Testis (tissue), 3 donors: ENCODE results near the gene NHLRC3. TPM values are rescaled to one million over a fixed set of nuclear protein-coding genes. Genes with fewer than 3 reads are reported as not detected.
A peak's percentile ranks its signal among the peaks of the same experiment; 100 is the strongest.

Source experiments
- DNase-seq: peaks from one replicate; pipeline ENCODE4 v3.0.0-alpha.2; 2019
- H3K27ac ChIP-seq, 2 donors: fragments of 200-600 bp; sonication (generic); one replicate each; pipeline ENCODE4 v1.5.1; 2019
- H3K27me3 ChIP-seq: fragments of 200-600 bp; sonication (generic); one replicate; pipeline ENCODE4 v1.5.1; 2019
- H3K36me3 ChIP-seq: fragments of 200-600 bp; sonication (generic); one replicate; pipeline ENCODE4 v1.5.1; 2017; ENCODE audit warnings: low read depth; ENCODE audit errors: missing control alignments
- H3K4me1 ChIP-seq: fragments of 200-600 bp; sonication (generic); one replicate; pipeline ENCODE4 v1.5.1; 2019
- H3K4me3 ChIP-seq, 2 donors: fragments of 200-600 bp; sonication (generic); one replicate each; pipeline ENCODE4 v1.5.1; 2017 to 2019
- H3K9me3 ChIP-seq: fragments of 200-600 bp; sonication (generic); one replicate; pipeline ENCODE4 v1.5.1; 2017
- POLR2A ChIP-seq: fragments of 450-650 bp; IDR thresholded peaks from one replicate; pipeline ENCODE4 v1.6.1; 2017; ENCODE audit warnings: antibody characterized with exemption, mild to moderate bottlenecking, moderate library complexity
- WGBS, 2 donors: methylation state at CpG; one replicate each; pipeline ENCODE4 v1.1.5; 2018; 5-methylcytosine and 5-hydroxymethylcytosine counted together
- intact Hi-C: fragments of 100-400 bp; cut with DNase I; formaldehyde crosslinking; loops from one replicate; pipeline ENCODE4 v1.15.1; 2023; ENCODE audit warnings: low total_unique reads
- polyA plus RNA-seq: library from polyadenylated mRNA; stranded (reverse); fragments of 350-450 nt; fragmentation: Illumina TruSeq; extraction: RNeasy Lipid Tissue Mini Kit (QIAGEN cat#74804); gene quantifications from one replicate; pipeline ENCODE4 v1.2.3, GENCODE V29; 2014; ENCODE audit warnings: low read depth, low replicate concordance; ENCODE audit not compliant: insufficient read depth
- total RNA-seq, 2 donors: library from RNA; depleted of rRNA; stranded (reverse); fragments of >200 nt; gene quantifications; one replicate each; pipeline ENCODE4 v1.2.3, GENCODE V29; 2016
- TF ChIP-seq, protein P1 (sequence below), 3 experiments: fragments of 450-650 bp in 2 of 3; fragments of 200-600 bp in 1 of 3; sonication (generic) in 1 of 3; IDR thresholded peaks; one replicate each; pipeline ENCODE4 v1.5.1; 2016 to 2019; ENCODE audit warnings: antibody characterized with exemption in 3 of 3, mild to moderate bottlenecking in 2 of 3, moderate library complexity in 1 of 3

NHLRC3 gene
- total and polyA plus RNA-seq, 3 donors from 2014 or later = 23.2 to 35.6 (median 33.1) TPM

DNA sequence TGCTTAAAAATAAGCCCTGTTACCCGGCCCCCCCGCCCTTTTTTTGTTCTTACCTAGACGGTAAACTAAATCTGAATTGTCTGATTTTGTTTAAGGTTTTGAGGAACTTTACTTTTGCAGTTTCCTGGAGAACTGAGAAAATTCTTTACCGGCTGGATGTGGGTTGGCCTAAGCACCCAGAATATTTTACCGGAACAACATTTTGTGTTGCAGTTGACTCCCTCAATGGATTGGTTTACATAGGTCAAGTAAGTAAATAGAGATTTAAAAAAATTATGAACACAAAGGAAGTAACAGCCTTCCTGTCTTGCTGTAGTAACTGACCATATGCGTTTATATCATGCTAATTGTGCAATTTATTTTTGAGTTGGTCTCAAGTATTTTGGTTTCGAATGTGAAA lies 785 bp downstream of the NHLRC3 start:
- Histone ChIP-seq H3K36me3 (no peaks in the 10 kb centered on the region), H3K27ac (peak overlapping the region; percentile 57 to 87), H3K4me1 (peaks cover 22% of the 10 kb centered on the region), H3K4me3 (peak overlapping the region; percentile 68 to 79), H3K27me3 (no peaks in the 10 kb centered on the region), H3K9me3 (no peaks in the 10 kb centered on the region)
- DNase-seq = no peak
- WGBS, 2 donors = 13 to 18% methylated on average over 7 of the region's 7 CpGs
- no peak for TF ChIP-seq POLR2A
- TF ChIP-seq, protein P1, sequence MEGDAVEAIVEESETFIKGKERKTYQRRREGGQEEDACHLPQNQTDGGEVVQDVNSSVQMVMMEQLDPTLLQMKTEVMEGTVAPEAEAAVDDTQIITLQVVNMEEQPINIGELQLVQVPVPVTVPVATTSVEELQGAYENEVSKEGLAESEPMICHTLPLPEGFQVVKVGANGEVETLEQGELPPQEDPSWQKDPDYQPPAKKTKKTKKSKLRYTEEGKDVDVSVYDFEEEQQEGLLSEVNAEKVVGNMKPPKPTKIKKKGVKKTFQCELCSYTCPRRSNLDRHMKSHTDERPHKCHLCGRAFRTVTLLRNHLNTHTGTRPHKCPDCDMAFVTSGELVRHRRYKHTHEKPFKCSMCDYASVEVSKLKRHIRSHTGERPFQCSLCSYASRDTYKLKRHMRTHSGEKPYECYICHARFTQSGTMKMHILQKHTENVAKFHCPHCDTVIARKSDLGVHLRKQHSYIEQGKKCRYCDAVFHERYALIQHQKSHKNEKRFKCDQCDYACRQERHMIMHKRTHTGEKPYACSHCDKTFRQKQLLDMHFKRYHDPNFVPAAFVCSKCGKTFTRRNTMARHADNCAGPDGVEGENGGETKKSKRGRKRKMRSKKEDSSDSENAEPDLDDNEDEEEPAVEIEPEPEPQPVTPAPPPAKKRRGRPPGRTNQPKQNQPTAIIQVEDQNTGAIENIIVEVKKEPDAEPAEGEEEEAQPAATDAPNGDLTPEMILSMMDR (IDR thresholded peaks at IDR 0.05) = no peak
- intact Hi-C loops = no loop called here

DNA sequence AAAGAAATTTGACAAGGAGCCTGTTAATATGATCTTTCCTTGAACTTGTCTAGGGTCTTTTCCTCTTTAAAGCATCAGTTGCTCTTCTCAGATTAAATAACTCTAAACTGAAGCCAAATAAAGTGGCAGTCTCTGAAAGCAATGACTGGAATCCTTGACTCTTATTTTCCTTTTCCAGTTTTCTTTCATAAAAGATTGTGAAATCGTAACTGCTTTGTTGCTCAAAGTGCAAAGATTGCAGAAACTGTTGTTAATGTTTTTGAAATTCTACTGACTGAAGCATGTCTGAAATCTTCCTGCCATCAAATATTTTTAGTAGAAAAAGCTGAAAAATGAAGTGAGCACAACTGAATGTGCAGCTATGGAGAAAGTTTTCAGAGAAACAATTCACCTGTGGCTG lies 1.9 kb downstream of the NHLRC3 start:
- H3K27ac ChIP-seq = peak overlapping the region in 1 of 2 donors; percentile 18
- no peak for DNase-seq
- peaks cover 18% of the 10 kb centered on the region for H3K4me1 ChIP-seq
- TF ChIP-seq, protein P1 (IDR thresholded peaks at IDR 0.05) = no peak
- TF ChIP-seq POLR2A = no peak
- no peaks in the 10 kb centered on the region for H3K36me3 ChIP-seq
- H3K27me3 ChIP-seq = no peaks in the 10 kb centered on the region
- H3K9me3 ChIP-seq = no peaks in the 10 kb centered on the region
- no peak overlapping the region for H3K4me3 ChIP-seq
- WGBS, 2 donors = 34 to 42% methylated on average over 1 of the region's 1 CpG
- intact Hi-C loops = no loop called here

GRCh38 chr13:39044536-39044935 lies 6.3 kb downstream of the NHLRC3 start:
- no peak for TF ChIP-seq POLR2A
- TF ChIP-seq, protein P1 (IDR thresholded peaks at IDR 0.05) = no peak
- Histone ChIP-seq H3K9me3 (no peaks in the 10 kb centered on the region), H3K27me3 (no peaks in the 10 kb centered on the region), H3K27ac (no peak overlapping the region), H3K36me3 (no peaks in the 10 kb centered on the region), H3K4me3 (no peak overlapping the region), H3K4me1 (peaks cover under 1% of the 10 kb centered on the region)
- intact Hi-C loops = no loop called here
- WGBS, 2 donors = 91 to 92% methylated on average over 3 of the region's 3 CpGs
- no peak for DNase-seq

GRCh38 chr13:39047560-39047959 lies 9.3 kb downstream of the NHLRC3 start:
- DNase-seq = no peak
- Histone ChIP-seq H3K27ac (no peak overlapping the region), H3K36me3 (no peaks in the 10 kb centered on the region), H3K27me3 (no peaks in the 10 kb centered on the region), H3K4me3 (no peak overlapping the region), H3K4me1 (no peaks in the 10 kb centered on the region), H3K9me3 (no peaks in the 10 kb centered on the region)
- TF ChIP-seq, protein P1 (IDR thresholded peaks at IDR 0.05) = no peak
- no peak for TF ChIP-seq POLR2A
- WGBS, 2 donors = 37 to 40% methylated on average over 2 of the region's 2 CpGs
- intact Hi-C loops = no loop called here

GRCh38 chr13:39048806-39049205 lies 10.6 kb downstream of the NHLRC3 start:
- H3K4me1 ChIP-seq = no peaks in the 10 kb centered on the region
- no peak overlapping the region for H3K27ac ChIP-seq
- no peaks in the 10 kb centered on the region for H3K9me3 ChIP-seq
- no peaks in the 10 kb centered on the region for H3K27me3 ChIP-seq
- no peak overlapping the region for H3K4me3 ChIP-seq
- no peak for TF ChIP-seq POLR2A
- TF ChIP-seq, protein P1 (IDR thresholded peaks at IDR 0.05) = no peak
- no peaks in the 10 kb centered on the region for H3K36me3 ChIP-seq
- no peak for DNase-seq
- intact Hi-C loops = no loop called here
